ENCODE results near the gene MCC. TPM values are rescaled to one million over a fixed set of nuclear protein-coding genes. Genes with fewer than 3 reads are reported as not detected.
A peak's percentile ranks its signal among the peaks of the same experiment; 100 is the strongest.

MCC gene
- polyA plus RNA-seq, 1 donor (not counting 4 experiments of a cell fraction or from before 2014, with no cell fraction given): 24.6 TPM

GRCh38 chr5:113166852-113167366 lies 321.3 kb downstream of the MCC start:
- dilution Hi-C loops (cut with MboI; ENCODE audit: extremely low pct_ligation_motif_present, low sequenced_read_pairs): no loop called here
- H3K27ac ChIP-seq (ENCODE audit: control insufficient read depth, insufficient read depth, low read length): peak overlapping the region; percentile 93
- peak overlapping the region; percentile 50 for H3K9ac ChIP-seq (ENCODE audit: control insufficient read depth, extremely low read depth, insufficient read depth, low read length)
- peak overlapping the region in 1 of 3 experiments; percentile 43 for H3K4me3 ChIP-seq (ENCODE audit: control insufficient read depth in 2 of 3, extremely low read depth in 1 of 3, insufficient read depth in 2 of 3, low read depth in 1 of 3, low read length in 3 of 3)
- FAIRE-seq (peak; percentile 100), DNase-seq (ENCODE audit: low read depth, low spot score) (peak; percentile 81)
- no peaks in the 10 kb centered on the region for H3K9me3 ChIP-seq (ENCODE audit: control insufficient read depth, low read depth, low read length)
- peaks cover 0 to 3% of the 10 kb centered on the region in 2 experiments for H3K36me3 ChIP-seq (ENCODE audit: control insufficient read depth in 2 of 2, extremely low read depth in 1 of 2, insufficient read depth in 2 of 2, low read length in 2 of 2)
- no peak overlapping the region for H2AFZ ChIP-seq (ENCODE audit: control insufficient read depth, low read length)
- no peaks in the 10 kb centered on the region for H3K27me3 ChIP-seq (ENCODE audit: control insufficient read depth, extremely low read depth, insufficient read depth, low read length)
- no peak for TF ChIP-seq CTCF (optimal IDR thresholded peaks at IDR 0.05 in 1 of 3, IDR thresholded peaks at IDR 0.05 in 1 of 3, conservative IDR thresholded peaks at IDR 0.05 in 1 of 3; ENCODE audit: extremely low read depth in 1 of 3, insufficient read depth in 2 of 3, low read length in 3 of 3)
- TF ChIP-seq EZH2 (IDR thresholded peaks at IDR 0.05; ENCODE audit: low read length): no peak
- no peaks in the 10 kb centered on the region for H4K20me1 ChIP-seq (ENCODE audit: control insufficient read depth, extremely low read depth, insufficient read depth, low read length)
- peaks cover 3% of the 10 kb centered on the region for H3K9me1 ChIP-seq (ENCODE audit: control insufficient read depth, extremely low read depth, insufficient read depth, low read length)
- peaks cover 77% of the 10 kb centered on the region for H3K4me1 ChIP-seq (ENCODE audit: control insufficient read depth, extremely low read depth, insufficient read depth, low read length)
- peak overlapping the region; percentile 80 for H3K4me2 ChIP-seq (ENCODE audit: control insufficient read depth, extremely low read depth, insufficient read depth, low read depth, low read length)
- H3K79me2 ChIP-seq (ENCODE audit: control insufficient read depth, insufficient read depth, low read length): peaks cover 33% of the 10 kb centered on the region

GRCh38 chr5:113166261-113166660 lies 322.0 kb downstream of the MCC start:
- TF ChIP-seq EZH2 (IDR thresholded peaks at IDR 0.05; ENCODE audit: low read length) (no peak), CTCF (optimal IDR thresholded peaks at IDR 0.05 in 1 of 3, IDR thresholded peaks at IDR 0.05 in 1 of 3, conservative IDR thresholded peaks at IDR 0.05 in 1 of 3; ENCODE audit: extremely low read depth in 1 of 3, insufficient read depth in 2 of 3, low read length in 3 of 3) (no peak)
- dilution Hi-C loops (cut with MboI; ENCODE audit: extremely low pct_ligation_motif_present, low sequenced_read_pairs): no loop called here
- Histone ChIP-seq H3K36me3 (ENCODE audit: control insufficient read depth in 2 of 2, extremely low read depth in 1 of 2, insufficient read depth in 2 of 2, low read length in 2 of 2) (peaks cover 0 to 3% of the 10 kb centered on the region in 2 experiments), H3K79me2 (ENCODE audit: control insufficient read depth, insufficient read depth, low read length) (peaks cover 35% of the 10 kb centered on the region), H3K9me1 (ENCODE audit: control insufficient read depth, extremely low read depth, insufficient read depth, low read length) (peaks cover 3% of the 10 kb centered on the region), H3K27me3 (ENCODE audit: control insufficient read depth, extremely low read depth, insufficient read depth, low read length) (no peaks in the 10 kb centered on the region), H2AFZ (ENCODE audit: control insufficient read depth, low read length) (no peak overlapping the region), H3K9ac (ENCODE audit: control insufficient read depth, extremely low read depth, insufficient read depth, low read length) (peak overlapping the region; percentile 50), H3K4me2 (ENCODE audit: control insufficient read depth, extremely low read depth, insufficient read depth, low read depth, low read length) (peak overlapping the region; percentile 80), H3K4me1 (ENCODE audit: control insufficient read depth, extremely low read depth, insufficient read depth, low read length) (peaks cover 84% of the 10 kb centered on the region), H3K4me3 (ENCODE audit: control insufficient read depth in 2 of 3, extremely low read depth in 1 of 3, insufficient read depth in 2 of 3, low read depth in 1 of 3, low read length in 3 of 3) (no peak overlapping the region), H4K20me1 (ENCODE audit: control insufficient read depth, extremely low read depth, insufficient read depth, low read length) (no peaks in the 10 kb centered on the region), H3K27ac (ENCODE audit: control insufficient read depth, insufficient read depth, low read length) (peak overlapping the region; percentile 93), H3K9me3 (ENCODE audit: control insufficient read depth, low read depth, low read length) (no peaks in the 10 kb centered on the region)
- DNase-seq (ENCODE audit: low read depth, low spot score): no peak
- no peak for FAIRE-seq
